HCT116 (cell line): ENCODE measurements around the gene KRT82.
A peak's percentile ranks its signal among the peaks of the same experiment; 100 is the strongest.

Source experiments
- CEBPB ChIP-seq: IDR thresholded peaks from 2 replicates; pipeline ENCODE4 v1.6.1; 2012; ENCODE audit warnings: low read depth
- EZH2phosphoT487 ChIP-seq: fragments of 200-600 bp; IDR thresholded peaks from 2 replicates; pipeline ENCODE4 v1.6.1; 2018; ENCODE audit warnings: antibody characterized with exemption, borderline replicate concordance
- POLR2A ChIP-seq: IDR thresholded peaks from 2 replicates; pipeline ENCODE4 v1.7.0; 2011; ENCODE audit warnings: borderline replicate concordance; ENCODE audit not compliant: insufficient read depth, insufficient read length; ENCODE audit errors: extremely low read depth
- POLR2AphosphoS5 ChIP-seq: IDR thresholded peaks from 2 replicates; pipeline ENCODE4 v1.6.1; 2011; ENCODE audit warnings: mild to moderate bottlenecking, low read depth, low read length, moderate library complexity
- ZBTB33 ChIP-seq: IDR thresholded peaks from 2 replicates; pipeline ENCODE4 v1.6.1; 2011; ENCODE audit warnings: mild to moderate bottlenecking, low read length, moderate library complexity; ENCODE audit not compliant: insufficient replicate concordance; ENCODE audit errors: extremely low read depth
- TF ChIP-seq, protein P1 (sequence below), 3 experiments: fragments of 200-600 bp in 1 of 3; sonication (generic) in 1 of 3; IDR thresholded peaks in 2 of 3; conservative IDR thresholded peaks in 1 of 3; 2 replicates each; pipeline ENCODE4 v1.5.1; 2012 to 2017; ENCODE audit warnings: low read depth in 2 of 3, low read length in 2 of 3, antibody characterized with exemption in 1 of 3, borderline replicate concordance in 1 of 3, control low read depth in 1 of 3, mild to moderate bottlenecking in 1 of 3, mixed read lengths in 1 of 3, mixed run types in 1 of 3, moderate library complexity in 1 of 3; ENCODE audit not compliant: insufficient read depth in 1 of 3
- TF ChIP-seq, protein P2 (sequence below): IDR thresholded peaks from 2 replicates; pipeline ENCODE4 v1.6.1; 2012

DNA sequence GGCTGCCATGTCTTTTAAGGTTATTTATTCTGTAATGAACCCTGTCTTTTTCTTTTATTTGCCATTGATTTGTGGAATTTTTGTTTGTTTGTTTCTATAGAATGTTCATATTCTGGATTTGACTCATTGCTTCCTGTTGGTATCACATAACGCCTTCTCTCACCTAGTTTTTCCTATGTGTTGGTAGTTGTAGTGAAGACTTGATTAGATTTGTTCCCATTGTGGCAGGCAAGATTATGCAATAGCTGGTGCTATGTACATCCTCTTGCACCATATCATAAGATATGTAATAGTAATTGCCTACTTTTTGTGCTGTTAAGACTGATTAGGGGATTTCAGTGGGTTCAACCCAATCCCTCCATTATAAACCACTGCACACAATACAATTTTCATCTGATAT is 49.7 kb upstream of the KRT82 start:
- TF ChIP-seq EZH2phosphoT487 (no peak), POLR2AphosphoS5 (no peak), ZBTB33 (no peak), POLR2A (no peak), CEBPB (peak; percentile 45)
- TF ChIP-seq, protein P1, sequence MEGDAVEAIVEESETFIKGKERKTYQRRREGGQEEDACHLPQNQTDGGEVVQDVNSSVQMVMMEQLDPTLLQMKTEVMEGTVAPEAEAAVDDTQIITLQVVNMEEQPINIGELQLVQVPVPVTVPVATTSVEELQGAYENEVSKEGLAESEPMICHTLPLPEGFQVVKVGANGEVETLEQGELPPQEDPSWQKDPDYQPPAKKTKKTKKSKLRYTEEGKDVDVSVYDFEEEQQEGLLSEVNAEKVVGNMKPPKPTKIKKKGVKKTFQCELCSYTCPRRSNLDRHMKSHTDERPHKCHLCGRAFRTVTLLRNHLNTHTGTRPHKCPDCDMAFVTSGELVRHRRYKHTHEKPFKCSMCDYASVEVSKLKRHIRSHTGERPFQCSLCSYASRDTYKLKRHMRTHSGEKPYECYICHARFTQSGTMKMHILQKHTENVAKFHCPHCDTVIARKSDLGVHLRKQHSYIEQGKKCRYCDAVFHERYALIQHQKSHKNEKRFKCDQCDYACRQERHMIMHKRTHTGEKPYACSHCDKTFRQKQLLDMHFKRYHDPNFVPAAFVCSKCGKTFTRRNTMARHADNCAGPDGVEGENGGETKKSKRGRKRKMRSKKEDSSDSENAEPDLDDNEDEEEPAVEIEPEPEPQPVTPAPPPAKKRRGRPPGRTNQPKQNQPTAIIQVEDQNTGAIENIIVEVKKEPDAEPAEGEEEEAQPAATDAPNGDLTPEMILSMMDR (IDR thresholded peaks at IDR 0.05 in 2 of 3, conservative IDR thresholded peaks at IDR 0.05 in 1 of 3; ENCODE audit: borderline replicate concordance in 1 of 3, insufficient read depth in 1 of 3, low read depth in 2 of 3, low read length in 2 of 3): no peak
- TF ChIP-seq, protein P2, sequence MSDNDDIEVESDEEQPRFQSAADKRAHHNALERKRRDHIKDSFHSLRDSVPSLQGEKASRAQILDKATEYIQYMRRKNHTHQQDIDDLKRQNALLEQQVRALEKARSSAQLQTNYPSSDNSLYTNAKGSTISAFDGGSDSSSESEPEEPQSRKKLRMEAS: no peak
